Measurements from ENCODE around the gene UQCRH. TPM values are rescaled to one million over a fixed set of nuclear protein-coding genes. Genes with fewer than 3 reads are reported as not detected.

UQCRH gene
- total RNA-seq, 2 donors from 2014 or later: 375 to 400 TPM

DNA sequence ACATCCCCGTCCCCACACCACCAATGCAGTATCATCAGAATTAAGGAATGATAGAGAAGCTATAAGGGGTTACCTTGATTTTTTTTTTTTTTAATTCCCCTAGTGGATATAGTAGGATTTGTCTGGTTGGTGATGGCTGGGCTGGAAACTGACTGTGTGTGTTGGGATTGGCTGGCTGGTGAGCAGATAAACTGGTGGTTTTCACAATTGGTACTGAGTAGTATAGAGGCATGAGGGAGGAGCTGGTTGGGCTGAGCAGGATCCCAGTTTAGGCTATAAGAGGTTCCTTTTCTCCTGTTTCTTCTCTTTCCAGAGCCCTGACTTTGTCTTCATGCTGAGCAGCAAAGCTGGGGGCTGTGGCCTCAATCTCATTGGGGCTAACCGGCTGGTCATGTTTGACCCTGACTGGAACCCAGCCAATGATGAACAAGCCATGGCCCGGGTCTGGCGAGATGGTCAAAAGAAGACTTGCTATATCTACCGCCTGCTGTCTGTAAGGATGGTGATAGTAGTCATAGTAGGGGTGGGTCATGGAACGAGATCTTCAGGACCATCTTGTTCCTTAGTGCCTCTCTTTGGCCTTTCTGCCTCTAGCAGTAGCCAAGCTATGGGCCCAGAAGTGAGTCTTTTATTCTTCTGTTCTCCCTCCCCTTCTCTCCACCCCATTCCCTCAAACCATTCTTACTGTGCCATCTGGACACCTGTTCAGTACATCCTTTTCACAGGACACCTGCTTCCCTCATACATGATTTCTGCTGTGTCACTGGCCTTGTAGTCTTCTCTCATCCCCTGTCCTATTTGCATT is 29.1 kb upstream of the UQCRH start:
- Histone ChIP-seq H3K9me3 (ENCODE audit: control insufficient read depth, low read length) (no peaks in the 10 kb centered on the region), H3K27me3 (ENCODE audit: control insufficient read depth, insufficient read depth, low read length, poor library complexity, severe bottlenecking) (no peaks in the 10 kb centered on the region), H3K27ac (ENCODE audit: low read depth, low read length) (no peak overlapping the region), H3K4me1 (ENCODE audit: control insufficient read depth, insufficient read depth, low read length) (no peaks in the 10 kb centered on the region), H3K9ac (ENCODE audit: extremely low read depth, low read length, poor library complexity, severe bottlenecking) (no peak overlapping the region), H3K36me3 (ENCODE audit: control insufficient read depth, insufficient read depth, low read length) (peaks cover 92% of the 10 kb centered on the region), H3K4me3 (ENCODE audit: low read length) (no peak overlapping the region)
- no peaks in the 10 kb centered on the region for H3K9me3 Mint-ChIP-seq
- WGBS, 2 experiments (ENCODE audit: insufficient coverage in 1 of 2, insufficient read length in 1 of 2): 95 to 100% methylated on average over 1 to 6 of the region's 6 CpGs
- no peaks in the 10 kb centered on the region for H3K4me1 Mint-ChIP-seq
- no peak for DNase-seq
- no peak for TF ChIP-seq CTCF (conservative IDR thresholded peaks at IDR 0.05)
- no peaks in the 10 kb centered on the region for H3K27me3 Mint-ChIP-seq (ENCODE audit: insufficient read depth)
- no peak overlapping the region for H3K4me3 Mint-ChIP-seq
- no peak overlapping the region for H3K27ac Mint-ChIP-seq
- H3K36me3 Mint-ChIP-seq (ENCODE audit: low read depth): peaks cover 70% of the 10 kb centered on the region

GRCh38 chr1:46275030-46275337 is 28.5 kb upstream of the UQCRH start:
- Mint-ChIP-seq H3K4me1 (no peaks in the 10 kb centered on the region), H3K36me3 (ENCODE audit: low read depth) (peaks cover 67% of the 10 kb centered on the region), H3K27ac (no peak overlapping the region), H3K27me3 (ENCODE audit: insufficient read depth) (no peaks in the 10 kb centered on the region), H3K9me3 (no peaks in the 10 kb centered on the region), H3K4me3 (no peak overlapping the region)
- H3K4me3 ChIP-seq (ENCODE audit: low read length): no peak overlapping the region
- no peak for DNase-seq
- no peaks in the 10 kb centered on the region for H3K27me3 ChIP-seq (ENCODE audit: control insufficient read depth, insufficient read depth, low read length, poor library complexity, severe bottlenecking)
- no peak overlapping the region for H3K9ac ChIP-seq (ENCODE audit: extremely low read depth, low read length, poor library complexity, severe bottlenecking)
- H3K9me3 ChIP-seq (ENCODE audit: control insufficient read depth, low read length): no peaks in the 10 kb centered on the region
- peaks cover 95% of the 10 kb centered on the region for H3K36me3 ChIP-seq (ENCODE audit: control insufficient read depth, insufficient read depth, low read length)
- TF ChIP-seq CTCF (conservative IDR thresholded peaks at IDR 0.05): no peak
- no peak overlapping the region for H3K27ac ChIP-seq (ENCODE audit: low read depth, low read length)
- 95 to 96% methylated on average over 6 of the region's 6 CpGs for WGBS, 2 experiments (ENCODE audit: insufficient coverage in 1 of 2, insufficient read length in 1 of 2)
- no peaks in the 10 kb centered on the region for H3K4me1 ChIP-seq (ENCODE audit: control insufficient read depth, insufficient read depth, low read length)

GRCh38 chr1:46277658-46278373 is 25.7 kb upstream of the UQCRH start:
- WGBS, 2 experiments (ENCODE audit: insufficient coverage in 1 of 2, insufficient read length in 1 of 2): 92 to 97% methylated on average over 6 to 14 of the region's 14 CpGs
- H3K36me3 ChIP-seq (ENCODE audit: control insufficient read depth, insufficient read depth, low read length): peaks cover 93% of the 10 kb centered on the region
- no peaks in the 10 kb centered on the region for H3K9me3 ChIP-seq (ENCODE audit: control insufficient read depth, low read length)
- Mint-ChIP-seq H3K36me3 (ENCODE audit: low read depth) (peaks cover 53% of the 10 kb centered on the region), H3K4me1 (no peaks in the 10 kb centered on the region), H3K27me3 (ENCODE audit: insufficient read depth) (no peaks in the 10 kb centered on the region), H3K4me3 (no peak overlapping the region), H3K27ac (no peak overlapping the region), H3K9me3 (no peaks in the 10 kb centered on the region)
- H3K27me3 ChIP-seq (ENCODE audit: control insufficient read depth, insufficient read depth, low read length, poor library complexity, severe bottlenecking): no peaks in the 10 kb centered on the region
- no peak for TF ChIP-seq CTCF (conservative IDR thresholded peaks at IDR 0.05)
- no peak overlapping the region for H3K27ac ChIP-seq (ENCODE audit: low read depth, low read length)
- no peak for DNase-seq
- H3K4me3 ChIP-seq (ENCODE audit: low read length): no peak overlapping the region
- H3K9ac ChIP-seq (ENCODE audit: extremely low read depth, low read length, poor library complexity, severe bottlenecking): no peak overlapping the region
- H3K4me1 ChIP-seq (ENCODE audit: control insufficient read depth, insufficient read depth, low read length): no peaks in the 10 kb centered on the region

All from endodermal cell (in vitro differentiated cells).